Activated naive CD8-positive, alpha-beta T cell treated with anti-CD3 and anti-CD28 coated beads for 36 hours (primary cell): ENCODE results near the gene PTPRU. TPM values are rescaled to one million over a fixed set of nuclear protein-coding genes. Genes with fewer than 3 reads are reported as not detected.
"Not testable (repeated sequence)": the region's sequence is repeated elsewhere in the genome, so short reads cannot be mapped to it uniquely, and the experiment has no call there.

Experiments used
- DNase-seq: peaks from one replicate; pipeline ENCODE4 v3.0.0; 2021
- H3K27ac Mint-ChIP-seq: one replicate; pipeline ENCODE4 v1.8.0; 2022; ENCODE audit warnings: mild to moderate bottlenecking, moderate library complexity, mixed read lengths
- H3K27me3 Mint-ChIP-seq: one replicate; pipeline ENCODE4 v1.8.0; 2022; ENCODE audit warnings: mild to moderate bottlenecking, mixed read lengths
- H3K36me3 Mint-ChIP-seq: one replicate; pipeline ENCODE4 v1.8.0; 2021; ENCODE audit warnings: mild to moderate bottlenecking, mixed read lengths
- H3K4me1 Mint-ChIP-seq: one replicate; pipeline ENCODE4 v1.8.0; 2021; ENCODE audit warnings: mixed read lengths
- H3K4me3 Mint-ChIP-seq: one replicate; pipeline ENCODE4 v1.8.0; 2022; ENCODE audit warnings: mild to moderate bottlenecking, moderate library complexity, mixed read lengths
- H3K9me3 Mint-ChIP-seq: one replicate; pipeline ENCODE4 v1.8.0; 2022; ENCODE audit warnings: mixed read lengths
- total RNA-seq, 2 experiments: library from RNA; stranded (reverse); gene quantifications; one replicate each; pipeline ENCODE4 v1.2.3, GENCODE V29; 2021

PTPRU gene
- total RNA-seq, 2 experiments from 2014 or later = 0.52 to 0.74 TPM

GRCh38 chr1:29299446-29299845 is 63.1 kb downstream of the PTPRU start:
- Mint-ChIP-seq H3K27ac (no peak overlapping the region), H3K4me1 (no peaks in the 10 kb centered on the region), H3K36me3 (no peaks in the 10 kb centered on the region), H3K4me3 (no peak overlapping the region), H3K27me3 (peaks cover 5% of the 10 kb centered on the region), H3K9me3 (no peaks in the 10 kb centered on the region)
- DNase-seq = no peak

GRCh38 chr1:29301732-29302131 is 65.4 kb downstream of the PTPRU start:
- H3K9me3 Mint-ChIP-seq, H3K27me3 Mint-ChIP-seq, H3K4me3 Mint-ChIP-seq, H3K4me1 Mint-ChIP-seq, H3K27ac Mint-ChIP-seq, H3K36me3 Mint-ChIP-seq, DNase-seq: not testable (repeated sequence)

GRCh38 chr1:29303201-29304024 is 67.1 kb downstream of the PTPRU start:
- no peak overlapping the region for H3K4me3 Mint-ChIP-seq
- H3K27me3 Mint-ChIP-seq = peaks cover 5% of the 10 kb centered on the region
- DNase-seq = no peak
- no peak overlapping the region for H3K27ac Mint-ChIP-seq
- H3K36me3 Mint-ChIP-seq = no peaks in the 10 kb centered on the region
- no peaks in the 10 kb centered on the region for H3K9me3 Mint-ChIP-seq
- H3K4me1 Mint-ChIP-seq = no peaks in the 10 kb centered on the region

- Mint-ChIP-seq H3K4me1 (no peaks in the 10 kb centered on the region), H3K27me3 (peaks cover 5% of the 10 kb centered on the region), H3K9me3 (no peaks in the 10 kb centered on the region)
Observed at GRCh38 chr1:29304025-29304684, 67.8 kb downstream of the PTPRU start.

GRCh38 chr1:29305943-29306342 is 69.6 kb downstream of the PTPRU start:
- Mint-ChIP-seq H3K27me3 (no peaks in the 10 kb centered on the region), H3K36me3 (no peaks in the 10 kb centered on the region), H3K4me3 (no peak overlapping the region), H3K4me1 (no peaks in the 10 kb centered on the region), H3K9me3 (no peaks in the 10 kb centered on the region), H3K27ac (no peak overlapping the region)
- DNase-seq = no peak

More at GRCh38 chr1:29304025-29304684, 67.8 kb downstream of the PTPRU start:
- H3K4me3 Mint-ChIP-seq = no peak overlapping the region
- no peak overlapping the region for H3K27ac Mint-ChIP-seq
- no peaks in the 10 kb centered on the region for H3K36me3 Mint-ChIP-seq
- DNase-seq = no peak

GRCh38 chr1:29306471-29307140 is 70.3 kb downstream of the PTPRU start:
- Mint-ChIP-seq H3K27me3 (no peaks in the 10 kb centered on the region), H3K4me3 (no peak overlapping the region), H3K9me3 (no peaks in the 10 kb centered on the region)

GRCh38 chr1:29309075-29309474 is 72.8 kb downstream of the PTPRU start:
- Mint-ChIP-seq H3K36me3 (no peaks in the 10 kb centered on the region), H3K27me3 (no peaks in the 10 kb centered on the region), H3K4me1 (no peaks in the 10 kb centered on the region), H3K27ac (no peak overlapping the region), H3K9me3 (no peaks in the 10 kb centered on the region), H3K4me3 (no peak overlapping the region)
- DNase-seq = no peak

More at GRCh38 chr1:29306471-29307140, 70.3 kb downstream of the PTPRU start:
- no peak for DNase-seq
- Mint-ChIP-seq H3K36me3 (no peaks in the 10 kb centered on the region), H3K27ac (no peak overlapping the region), H3K4me1 (no peaks in the 10 kb centered on the region)

GRCh38 chr1:29309621-29310020 is 73.3 kb downstream of the PTPRU start:
- DNase-seq = no peak
- no peaks in the 10 kb centered on the region for H3K9me3 Mint-ChIP-seq
- no peak overlapping the region for H3K27ac Mint-ChIP-seq
- H3K4me1 Mint-ChIP-seq = no peaks in the 10 kb centered on the region
- no peaks in the 10 kb centered on the region for H3K27me3 Mint-ChIP-seq
- H3K4me3 Mint-ChIP-seq = no peak overlapping the region
- H3K36me3 Mint-ChIP-seq = no peaks in the 10 kb centered on the region

GRCh38 chr1:29310616-29311180 is 74.4 kb downstream of the PTPRU start:
- no peaks in the 10 kb centered on the region for H3K4me1 Mint-ChIP-seq
- H3K27ac Mint-ChIP-seq = no peak overlapping the region
- H3K4me3 Mint-ChIP-seq = no peak overlapping the region
- H3K27me3 Mint-ChIP-seq = no peaks in the 10 kb centered on the region
- DNase-seq = no peak
- H3K9me3 Mint-ChIP-seq = no peaks in the 10 kb centered on the region
- H3K36me3 Mint-ChIP-seq = no peaks in the 10 kb centered on the region

GRCh38 chr1:29311352-29312030 is 75.2 kb downstream of the PTPRU start:
- H3K4me3 Mint-ChIP-seq = no peak overlapping the region
- no peak overlapping the region for H3K27ac Mint-ChIP-seq
- no peaks in the 10 kb centered on the region for H3K4me1 Mint-ChIP-seq
- H3K27me3 Mint-ChIP-seq = no peaks in the 10 kb centered on the region
- DNase-seq = no peak
- H3K36me3 Mint-ChIP-seq = no peaks in the 10 kb centered on the region
- H3K9me3 Mint-ChIP-seq = no peaks in the 10 kb centered on the region

GRCh38 chr1:29312469-29313461 is 76.4 kb downstream of the PTPRU start:
- no peak overlapping the region for H3K27ac Mint-ChIP-seq

GRCh38 chr1:29314685-29315084 is 78.4 kb downstream of the PTPRU start:
- H3K27me3 Mint-ChIP-seq, H3K4me1 Mint-ChIP-seq, H3K9me3 Mint-ChIP-seq, H3K4me3 Mint-ChIP-seq, H3K36me3 Mint-ChIP-seq, DNase-seq, H3K27ac Mint-ChIP-seq: not testable (repeated sequence)

More at GRCh38 chr1:29312469-29313461, 76.4 kb downstream of the PTPRU start:
- H3K9me3 Mint-ChIP-seq = no peaks in the 10 kb centered on the region
- no peaks in the 10 kb centered on the region for H3K27me3 Mint-ChIP-seq
- no peak for DNase-seq
- H3K4me3 Mint-ChIP-seq = no peak overlapping the region
- no peaks in the 10 kb centered on the region for H3K36me3 Mint-ChIP-seq
- no peaks in the 10 kb centered on the region for H3K4me1 Mint-ChIP-seq

- no peak for DNase-seq
- Mint-ChIP-seq H3K36me3 (no peaks in the 10 kb centered on the region), H3K27ac (no peak overlapping the region), H3K4me1 (no peaks in the 10 kb centered on the region), H3K27me3 (no peaks in the 10 kb centered on the region), H3K4me3 (no peak overlapping the region), H3K9me3 (no peaks in the 10 kb centered on the region)
Observed at GRCh38 chr1:29315262-29315661, 78.9 kb downstream of the PTPRU start.

GRCh38 chr1:29315876-29316275 is 79.6 kb downstream of the PTPRU start:
- Mint-ChIP-seq H3K27ac (no peak overlapping the region), H3K9me3 (no peaks in the 10 kb centered on the region), H3K4me1 (no peaks in the 10 kb centered on the region), H3K27me3 (no peaks in the 10 kb centered on the region), H3K36me3 (no peaks in the 10 kb centered on the region), H3K4me3 (no peak overlapping the region)
- DNase-seq = no peak
